ENCODE data around the gene OSGEPL1. TPM values are rescaled to one million over a fixed set of nuclear protein-coding genes. Genes with fewer than 3 reads are reported as not detected.

OSGEPL1 gene, protein sequence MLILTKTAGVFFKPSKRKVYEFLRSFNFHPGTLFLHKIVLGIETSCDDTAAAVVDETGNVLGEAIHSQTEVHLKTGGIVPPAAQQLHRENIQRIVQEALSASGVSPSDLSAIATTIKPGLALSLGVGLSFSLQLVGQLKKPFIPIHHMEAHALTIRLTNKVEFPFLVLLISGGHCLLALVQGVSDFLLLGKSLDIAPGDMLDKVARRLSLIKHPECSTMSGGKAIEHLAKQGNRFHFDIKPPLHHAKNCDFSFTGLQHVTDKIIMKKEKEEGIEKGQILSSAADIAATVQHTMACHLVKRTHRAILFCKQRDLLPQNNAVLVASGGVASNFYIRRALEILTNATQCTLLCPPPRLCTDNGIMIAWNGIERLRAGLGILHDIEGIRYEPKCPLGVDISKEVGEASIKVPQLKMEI
- total RNA-seq, result 3.7 and 7.0 TPM in 2 replicates

DNA sequence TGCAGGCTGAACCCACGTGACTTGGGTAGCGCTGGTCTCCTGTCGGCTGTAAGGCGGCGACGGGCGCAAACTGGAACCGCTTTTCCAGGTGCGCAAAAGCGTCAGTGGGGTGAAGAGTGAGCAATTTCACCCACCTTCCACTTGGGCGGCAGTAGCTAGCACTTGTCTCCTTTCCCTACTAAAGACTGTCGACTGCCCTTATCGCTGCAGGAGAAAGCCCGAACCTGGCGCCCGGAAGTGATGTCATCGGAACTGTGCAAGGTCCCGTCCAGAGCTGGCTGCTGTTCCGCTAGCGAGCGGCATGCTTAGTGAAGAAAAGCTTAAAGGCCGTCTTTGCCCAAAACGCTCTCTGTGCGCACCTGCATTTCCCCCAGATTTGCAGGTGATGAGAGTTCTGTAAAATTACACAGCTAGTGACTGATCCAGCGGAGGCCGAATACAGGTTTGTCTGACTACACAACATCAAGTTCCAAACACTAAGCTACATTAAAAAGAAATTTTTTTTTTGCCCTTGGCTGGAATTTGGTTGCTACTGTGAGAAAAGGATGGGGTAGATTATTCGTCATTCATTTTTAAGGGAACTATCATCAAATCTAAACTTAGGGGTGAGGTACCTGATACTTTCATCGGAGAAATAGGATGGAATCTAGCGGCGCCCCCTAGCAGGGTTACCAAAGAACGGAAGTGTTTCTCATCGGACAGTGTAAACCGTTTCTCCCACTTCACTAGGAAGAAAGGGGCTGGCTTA, at the start of gene OSGEPL1:
OSGEPL1 (minus strand) TSS at position 242 of the 748 bp plus-strand sequence. CDS start 1,152 bp downstream, outside the sequence.

DNA sequence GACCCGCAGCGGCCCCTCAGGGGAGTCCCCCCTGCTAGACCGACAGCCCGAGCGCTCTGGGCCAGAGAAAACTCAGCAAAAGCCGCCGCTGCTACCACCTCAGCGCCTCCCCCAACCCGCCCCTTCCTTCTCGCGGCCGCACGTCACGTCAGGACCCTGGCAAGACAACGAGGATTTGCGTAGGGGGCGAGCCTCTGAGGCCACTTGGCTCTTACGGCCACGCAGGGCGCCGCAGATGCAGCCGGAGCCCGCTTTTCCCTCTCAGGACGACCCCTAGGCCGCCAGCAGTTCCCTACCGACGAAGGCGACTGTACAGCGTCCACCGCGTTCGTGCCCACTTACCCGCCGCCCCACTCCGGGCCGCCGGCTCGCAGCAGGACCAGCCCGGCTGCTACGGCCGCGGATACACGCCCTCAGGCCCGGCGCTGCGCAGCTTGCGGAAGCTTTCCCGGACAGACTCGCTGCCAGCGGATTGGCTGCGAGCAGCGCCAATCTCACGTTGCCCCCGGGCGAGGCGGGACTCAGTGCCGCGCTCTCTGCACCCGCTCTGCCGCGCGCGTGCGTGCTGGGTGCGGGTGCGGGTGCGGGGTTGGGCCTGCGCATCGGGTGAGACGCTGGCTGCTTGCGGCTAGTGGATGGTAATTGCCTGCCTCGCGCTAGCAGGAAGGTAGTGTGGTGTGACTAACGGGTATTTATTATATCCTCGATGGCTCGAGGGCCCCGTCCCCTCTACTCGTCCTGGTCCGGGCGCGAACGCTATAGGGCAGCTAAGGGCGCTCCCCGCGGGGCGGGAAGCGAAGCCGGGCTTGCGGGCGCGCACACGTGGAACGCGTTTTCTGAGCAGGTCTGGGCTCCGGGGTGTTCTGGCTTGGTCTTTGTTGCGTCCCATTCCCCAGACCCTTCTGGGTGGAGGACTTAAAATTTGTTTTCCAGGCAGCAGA, 21.6 kb upstream of the OSGEPL1 start, which contains the start of the genes ORMDL1 and PMS1:
ORMDL1 (minus strand) TSS at position 413 of the 941 bp plus-strand sequence. CDS start 1,744 bp downstream, outside the sequence.
PMS1 (plus strand) TSS at position 524 of the 941 bp plus-strand sequence. CDS start 7,360 bp downstream, outside the sequence.

Other genes starting within 250 kb of the OSGEPL1 start
- 2.6 and 12.3 TPM in 2 replicates for gene SLC40A1, start 182.0 kb downstream of the OSGEPL1 start, total RNA-seq
- 16.6 and 21.8 TPM in 2 replicates for gene ASNSD1, start 101.3 kb downstream of the OSGEPL1 start, total RNA-seq
- 0.49 and 4.8 TPM in 2 replicates for gene ANKAR, start 88.1 kb downstream of the OSGEPL1 start, total RNA-seq
- 31.9 and 35.7 TPM in 2 replicates for gene ORMDL1, start 21.5 kb upstream of the OSGEPL1 start, total RNA-seq
- 8.4 and 13.7 TPM in 2 replicates for gene PMS1, start 21.7 kb upstream of the OSGEPL1 start, total RNA-seq